HG03196 (cell line): Measurements from ENCODE around the gene DDX55.
A peak's percentile ranks its signal among the peaks of the same experiment; 100 is the strongest.
"Not testable (repeated sequence)": the region's sequence is repeated elsewhere in the genome, so short reads cannot be mapped to it uniquely, and the experiment has no call there.

Source experiments
- ATAC-seq: cut with Tn5 transposase; IDR thresholded peaks from one replicate; pipeline ENCODE4 v1.9.1; 2021; ENCODE audit not compliant: unreplicated experiment

DDX55 gene, protein sequence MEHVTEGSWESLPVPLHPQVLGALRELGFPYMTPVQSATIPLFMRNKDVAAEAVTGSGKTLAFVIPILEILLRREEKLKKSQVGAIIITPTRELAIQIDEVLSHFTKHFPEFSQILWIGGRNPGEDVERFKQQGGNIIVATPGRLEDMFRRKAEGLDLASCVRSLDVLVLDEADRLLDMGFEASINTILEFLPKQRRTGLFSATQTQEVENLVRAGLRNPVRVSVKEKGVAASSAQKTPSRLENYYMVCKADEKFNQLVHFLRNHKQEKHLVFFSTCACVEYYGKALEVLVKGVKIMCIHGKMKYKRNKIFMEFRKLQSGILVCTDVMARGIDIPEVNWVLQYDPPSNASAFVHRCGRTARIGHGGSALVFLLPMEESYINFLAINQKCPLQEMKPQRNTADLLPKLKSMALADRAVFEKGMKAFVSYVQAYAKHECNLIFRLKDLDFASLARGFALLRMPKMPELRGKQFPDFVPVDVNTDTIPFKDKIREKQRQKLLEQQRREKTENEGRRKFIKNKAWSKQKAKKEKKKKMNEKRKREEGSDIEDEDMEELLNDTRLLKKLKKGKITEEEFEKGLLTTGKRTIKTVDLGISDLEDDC

DNA sequence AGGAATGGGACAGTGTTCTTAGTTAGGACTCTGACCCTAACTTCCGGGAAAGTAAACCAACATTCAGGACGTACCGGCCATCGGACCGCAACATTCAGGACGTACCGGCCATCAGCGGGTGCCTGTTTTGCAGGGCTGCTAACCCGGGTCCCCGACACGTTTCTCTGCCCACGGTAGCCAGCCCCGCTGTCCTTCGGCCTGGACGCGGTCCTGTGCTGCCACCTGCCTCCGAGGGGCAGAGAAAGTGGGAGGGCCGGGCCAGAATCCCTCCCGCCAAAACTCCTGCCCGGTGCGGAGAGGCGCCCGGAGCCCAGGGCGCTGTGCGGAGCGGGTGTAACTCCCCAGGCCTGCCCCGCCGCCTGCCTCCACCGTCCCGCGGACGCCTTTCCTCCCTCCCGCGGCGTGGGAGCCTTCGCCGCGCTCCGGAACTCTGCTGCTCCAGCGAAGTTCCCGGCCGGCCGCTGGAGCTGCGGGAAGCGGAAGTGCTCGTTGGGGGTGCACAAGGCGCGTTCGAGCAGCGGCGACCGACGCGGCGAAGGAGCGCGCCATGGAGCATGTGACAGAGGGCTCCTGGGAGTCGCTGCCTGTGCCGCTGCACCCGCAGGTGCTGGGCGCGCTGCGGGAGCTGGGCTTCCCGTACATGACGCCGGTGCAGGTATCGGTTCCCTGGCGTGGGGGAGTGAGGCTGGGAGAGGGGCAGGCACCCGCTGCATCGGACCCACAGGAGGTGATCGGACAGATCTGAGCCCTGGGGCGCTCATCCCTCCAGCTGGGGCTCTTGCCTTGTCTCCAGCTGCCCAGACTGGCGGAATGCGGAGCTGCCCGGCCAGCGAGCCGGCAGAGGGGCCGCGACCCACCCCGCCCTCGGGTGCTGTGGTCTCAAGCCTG, at the start of gene DDX55:
DDX55 (plus strand) TSS at position 498 of the 888 bp plus-strand sequence; CDS start at position 548, 50 bp downstream.
- peak; percentile 78 for ATAC-seq

DNA sequence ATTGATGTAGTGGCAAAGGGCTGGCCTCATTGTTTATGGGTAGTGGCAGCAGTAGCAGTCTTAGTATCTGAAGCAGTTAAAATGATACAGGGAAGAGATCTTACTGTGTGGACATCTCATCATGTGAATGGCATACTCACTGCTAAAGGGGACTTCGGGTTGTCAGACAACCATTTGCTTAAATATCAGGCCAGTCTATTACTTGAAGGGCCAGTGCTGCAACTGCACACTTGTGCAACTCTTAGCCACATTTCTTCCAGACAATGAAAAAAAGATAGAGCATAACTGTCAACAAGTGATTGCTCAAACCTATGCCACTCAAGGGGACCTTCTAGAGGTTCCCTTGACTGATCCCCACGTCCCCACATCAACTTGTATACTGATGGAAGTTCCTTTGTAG, 47.8 kb upstream of the DDX55 start:
- not testable (repeated sequence) for ATAC-seq

DNA sequence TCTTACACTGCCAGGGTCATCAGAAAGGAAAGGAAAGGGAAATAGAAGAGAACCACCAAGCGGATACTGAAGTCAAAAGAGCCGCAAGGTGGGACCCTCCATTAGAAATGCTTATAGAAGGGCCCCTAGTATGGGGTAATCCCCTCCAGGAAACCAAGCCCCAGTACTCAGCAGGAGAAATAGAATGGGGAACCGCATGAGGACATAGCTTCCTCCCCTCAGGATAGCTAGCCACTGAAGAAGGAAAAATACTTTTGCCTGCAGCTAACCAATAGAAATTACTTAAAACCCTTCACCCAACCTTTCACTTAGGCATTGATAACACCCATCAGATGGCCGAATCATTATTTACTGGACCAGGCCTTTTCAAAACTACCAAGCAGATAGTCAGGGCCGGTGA, 47.1 kb upstream of the DDX55 start:
- not testable (repeated sequence) for ATAC-seq

DNA sequence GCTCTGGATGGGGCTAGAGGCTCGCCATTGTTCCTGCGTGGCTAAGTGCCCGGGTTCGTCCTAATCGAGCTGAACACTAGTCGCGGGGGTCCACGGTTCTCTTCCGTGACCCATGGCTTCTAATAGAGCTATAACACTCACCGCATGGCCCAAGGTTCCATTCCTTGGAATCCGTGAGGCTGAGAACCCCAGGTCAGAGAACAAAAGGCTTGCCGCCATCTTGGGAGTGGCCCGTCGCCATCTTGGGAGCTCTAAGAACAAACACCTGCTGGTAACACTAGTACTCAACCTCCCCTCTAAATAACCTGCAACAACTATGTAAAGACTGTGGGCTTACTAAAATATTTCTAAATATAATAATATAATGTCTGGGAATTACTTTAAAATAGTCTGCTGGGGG, 43.4 kb upstream of the DDX55 start:
- not testable (repeated sequence) for ATAC-seq

DNA sequence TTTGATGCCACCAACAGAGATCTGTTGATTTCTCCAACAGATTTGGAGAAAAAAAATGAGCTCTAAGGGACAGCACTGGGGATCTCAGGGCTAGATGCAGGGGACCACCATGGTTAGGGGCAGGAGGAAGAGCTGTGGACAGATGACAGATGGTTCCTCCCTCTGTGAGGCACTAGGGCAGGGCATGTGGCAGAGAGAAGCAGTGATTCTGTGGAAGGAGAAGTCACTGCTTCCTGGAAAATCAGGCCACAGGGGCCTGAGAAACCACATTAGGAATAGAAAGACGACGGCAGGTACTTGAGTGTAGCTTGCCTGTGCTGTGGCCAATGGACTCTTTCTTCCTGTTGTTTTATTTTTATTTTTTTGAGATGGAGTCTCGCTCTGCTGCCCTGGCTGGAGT, 42.4 kb upstream of the DDX55 start:
- ATAC-seq, result no peak

DNA sequence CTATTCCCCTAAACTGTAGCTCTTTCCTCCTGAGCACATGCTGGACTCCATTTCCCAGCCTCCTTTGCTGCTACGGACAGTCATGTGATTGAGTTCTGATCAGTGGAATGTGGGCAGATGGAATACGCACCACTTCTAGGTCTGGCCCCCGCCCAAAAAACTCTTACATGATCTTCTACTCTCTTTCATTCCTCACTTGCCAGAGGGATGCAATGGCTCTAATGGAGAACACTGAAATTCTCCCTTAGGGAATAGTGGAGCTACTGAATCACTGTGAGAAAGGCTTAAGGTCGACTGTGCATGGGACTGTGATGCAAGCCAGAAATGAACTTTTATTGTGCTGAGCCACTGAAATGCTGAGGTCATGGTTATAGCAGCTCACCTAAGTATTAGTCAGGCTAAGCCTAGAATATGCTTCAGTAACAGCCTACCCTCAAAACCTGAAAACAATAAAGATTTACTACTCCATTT, 30.5 kb upstream of the DDX55 start:
- no peak for ATAC-seq

DNA sequence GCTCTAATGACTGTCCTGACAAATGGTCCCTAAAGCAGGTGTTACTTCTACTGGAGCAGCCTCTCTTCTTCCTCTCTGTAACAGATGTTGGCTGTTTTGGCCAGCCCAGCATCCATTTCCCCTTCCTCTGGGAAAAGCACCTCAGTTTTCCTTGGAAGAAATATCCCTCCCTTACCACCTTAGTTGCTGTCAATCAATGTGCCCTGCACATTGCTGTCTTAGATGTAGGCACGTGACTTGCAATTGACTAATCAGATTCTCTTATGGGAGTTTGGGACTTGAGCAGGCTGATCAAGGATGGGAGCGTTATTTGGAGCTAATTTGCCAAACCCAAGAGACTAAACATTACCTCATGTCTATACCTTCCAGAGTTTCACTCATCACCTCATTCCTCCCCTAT, 29.5 kb upstream of the DDX55 start:
- no peak for ATAC-seq

DNA sequence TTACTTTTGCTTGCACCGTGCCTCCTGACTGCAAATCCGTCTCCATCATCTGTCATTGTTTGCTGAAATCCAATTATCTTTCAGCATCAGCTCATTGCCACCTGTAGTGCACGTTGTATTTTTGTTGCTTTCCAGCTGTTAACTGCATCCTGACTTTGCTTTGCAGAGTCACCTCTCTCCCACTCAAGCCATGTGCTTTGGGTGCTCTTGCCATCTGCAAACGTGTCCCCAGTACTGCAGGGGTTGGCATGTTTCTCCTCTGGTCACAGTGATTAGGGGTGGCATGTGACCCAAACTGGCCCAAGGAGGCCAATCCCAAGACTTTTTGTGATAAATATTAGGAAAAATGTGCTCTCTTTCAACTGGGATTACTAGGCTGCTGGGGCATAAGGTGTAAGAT, 28.0 kb upstream of the DDX55 start:
- no peak for ATAC-seq

DNA sequence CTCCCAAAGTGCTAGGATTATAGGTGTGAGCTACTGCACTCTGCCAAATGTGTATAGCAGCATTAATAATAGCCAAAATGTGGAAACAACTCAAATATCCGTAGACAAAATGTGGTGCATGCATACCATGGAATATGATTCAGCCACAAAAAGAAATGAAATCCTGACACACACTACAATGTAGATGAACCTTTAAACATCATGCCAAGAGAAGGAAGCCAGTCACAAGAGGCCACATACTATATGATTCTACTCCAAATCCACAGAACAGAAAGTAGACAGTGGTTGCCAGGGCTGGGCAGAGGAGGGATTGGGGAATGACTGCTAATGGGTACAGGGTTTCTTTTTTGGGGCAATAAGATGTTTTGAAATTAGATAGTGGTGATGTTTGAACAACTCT, 25.3 kb upstream of the DDX55 start:
- ATAC-seq, result no peak

DNA sequence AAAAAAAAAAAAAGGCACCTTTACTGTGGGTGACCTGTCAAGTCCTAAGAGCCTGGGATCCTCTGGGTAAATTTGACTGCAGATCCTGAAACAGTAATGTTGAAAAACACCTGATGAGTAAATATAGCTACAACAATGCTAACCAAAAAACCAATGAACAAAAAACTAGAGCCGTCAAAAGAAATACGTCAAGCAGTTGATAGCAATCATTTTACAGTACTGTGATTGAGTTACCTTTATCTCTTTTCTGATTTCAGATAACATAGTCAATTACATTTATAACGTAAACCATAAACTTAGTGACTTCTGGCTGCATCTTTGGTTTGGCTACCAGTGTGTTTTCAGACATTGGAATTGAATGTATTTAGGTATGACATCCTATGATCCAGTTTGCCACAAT, 23.7 kb upstream of the DDX55 start:
- no peak for ATAC-seq

DNA sequence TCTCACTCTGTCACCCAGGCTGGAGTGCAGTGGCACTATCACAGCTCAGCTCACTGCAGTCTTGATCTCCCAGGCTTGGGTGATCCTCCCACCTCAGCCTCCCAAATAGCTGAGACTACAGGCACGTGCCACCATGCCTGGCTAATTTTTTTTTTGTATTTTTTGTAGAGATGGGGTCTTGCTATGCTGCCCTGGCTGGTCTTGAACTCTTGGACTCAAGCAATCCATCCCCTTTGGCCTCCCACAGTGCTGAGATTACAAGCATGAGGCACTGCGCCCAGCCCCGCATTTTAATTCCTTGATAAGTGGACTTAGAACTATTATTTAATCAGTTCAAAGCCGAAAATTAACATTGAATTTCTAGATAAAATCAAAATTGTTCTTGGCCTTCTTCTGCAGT, 23.1 kb upstream of the DDX55 start:
- not testable (repeated sequence) for ATAC-seq

DNA sequence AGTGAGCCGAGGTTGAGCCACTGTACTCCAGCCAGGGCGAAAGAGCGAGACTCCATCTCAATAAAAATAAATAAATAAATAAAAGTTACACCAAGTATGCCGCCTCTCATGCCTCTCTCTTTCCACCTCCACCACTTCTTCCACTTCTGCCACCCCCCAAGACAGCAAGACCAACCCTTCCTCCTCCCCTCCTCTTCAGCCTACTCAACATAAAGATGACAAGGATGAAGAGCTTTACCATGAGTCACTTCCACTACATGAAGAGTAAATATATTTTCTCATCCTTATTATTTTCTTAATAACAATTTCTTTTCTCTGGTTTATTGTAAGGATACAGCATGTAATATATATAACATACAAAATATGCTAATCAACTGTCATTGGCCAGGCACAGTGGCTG, 21.1 kb upstream of the DDX55 start:
- no peak for ATAC-seq

DNA sequence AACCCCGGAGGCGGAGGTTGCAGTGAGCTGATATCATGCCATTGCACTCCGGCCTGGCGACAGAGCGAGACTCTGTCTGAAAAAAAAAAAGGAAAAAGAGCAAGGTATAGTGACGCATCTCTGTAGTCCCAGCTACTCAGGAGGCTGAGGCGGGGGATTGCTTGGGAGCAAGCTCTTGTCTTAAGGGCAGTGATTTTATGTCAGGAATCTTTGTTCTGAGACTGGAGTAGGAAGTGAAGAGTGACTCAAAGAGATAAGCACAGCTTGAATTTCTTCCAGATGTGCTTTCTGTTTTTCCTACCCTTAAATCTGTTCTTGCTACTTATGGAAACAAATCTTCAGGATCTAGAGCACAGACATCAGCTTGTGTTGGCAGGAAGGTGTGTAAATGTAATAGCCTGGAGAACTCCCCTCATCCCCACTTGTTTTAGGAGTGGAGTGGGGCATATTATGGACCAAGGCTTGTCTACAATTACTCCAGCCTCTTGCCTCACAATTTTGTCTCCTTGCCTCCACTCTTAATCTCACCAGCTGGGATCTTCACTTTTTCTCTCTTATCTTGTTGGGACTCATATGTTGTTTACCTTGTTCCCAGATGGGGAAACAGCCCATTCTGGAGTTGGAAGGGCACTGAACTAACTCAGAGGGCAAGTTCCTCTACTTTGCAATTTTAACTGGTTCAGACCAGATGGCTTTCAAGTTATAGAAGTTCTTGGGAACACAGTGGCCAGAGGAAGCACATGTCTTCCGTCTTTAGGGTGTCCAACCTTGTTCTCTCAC, 10.0 kb upstream of the DDX55 start:
- ATAC-seq, result no peak

DNA sequence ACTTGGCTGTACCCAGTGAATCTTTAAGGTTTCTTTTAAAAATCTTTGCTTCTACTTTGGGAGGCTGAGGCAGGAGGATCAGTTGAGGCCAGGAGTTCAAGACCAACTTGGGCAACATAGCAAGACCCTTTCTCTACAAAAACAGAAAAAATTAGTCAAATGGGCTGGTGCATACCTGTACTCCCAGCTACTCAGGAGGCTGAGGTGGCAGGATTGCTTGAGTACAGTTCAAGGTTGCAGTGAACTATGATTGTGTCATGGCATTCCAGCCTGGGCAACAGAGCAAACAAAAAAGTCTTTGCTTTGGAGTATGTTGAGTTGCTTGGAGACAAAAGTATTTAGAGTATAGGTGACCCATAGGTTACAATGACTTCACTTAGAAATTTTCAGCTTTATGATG, 6.2 kb upstream of the DDX55 start:
- no peak for ATAC-seq

DNA sequence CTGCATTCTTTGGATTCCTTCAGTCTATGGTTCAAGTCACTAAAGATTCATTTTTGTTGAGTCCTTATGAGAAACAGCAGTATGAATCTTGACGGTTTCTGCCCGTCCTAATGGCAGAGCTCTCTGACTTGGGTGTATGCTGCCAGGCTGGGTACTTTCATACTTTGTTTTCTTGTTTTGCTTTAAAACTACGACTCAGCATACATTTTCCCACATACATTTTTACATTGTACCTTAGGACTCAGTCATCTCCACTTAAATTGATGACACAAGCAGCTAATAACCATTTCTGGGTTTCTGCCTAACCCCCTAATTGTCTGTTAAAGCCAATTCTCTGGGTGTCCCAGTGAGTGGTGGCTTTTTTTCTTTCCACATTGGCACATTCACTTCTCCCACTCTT, 4.8 kb upstream of the DDX55 start:
- ATAC-seq, result no peak

DNA sequence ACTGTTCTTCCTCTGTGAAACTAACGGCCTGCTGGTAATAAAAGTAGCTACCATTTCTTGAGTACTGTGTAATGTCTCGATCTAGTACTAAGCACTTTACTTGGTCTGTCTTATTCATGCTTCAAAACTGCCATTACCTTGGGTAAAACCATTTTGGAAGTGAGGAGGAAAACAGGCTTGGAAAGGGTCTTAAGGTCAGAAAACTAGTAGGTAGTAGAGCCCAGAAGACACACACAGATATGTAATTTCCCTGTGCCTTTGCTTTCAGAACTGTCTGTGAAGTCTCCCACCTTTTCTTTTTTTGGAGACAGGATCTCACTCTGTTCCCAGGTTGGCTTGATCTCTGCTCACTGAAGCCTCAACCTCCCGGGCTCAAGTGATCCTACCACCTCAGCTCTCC, 3.4 kb upstream of the DDX55 start:
- no peak for ATAC-seq

DNA sequence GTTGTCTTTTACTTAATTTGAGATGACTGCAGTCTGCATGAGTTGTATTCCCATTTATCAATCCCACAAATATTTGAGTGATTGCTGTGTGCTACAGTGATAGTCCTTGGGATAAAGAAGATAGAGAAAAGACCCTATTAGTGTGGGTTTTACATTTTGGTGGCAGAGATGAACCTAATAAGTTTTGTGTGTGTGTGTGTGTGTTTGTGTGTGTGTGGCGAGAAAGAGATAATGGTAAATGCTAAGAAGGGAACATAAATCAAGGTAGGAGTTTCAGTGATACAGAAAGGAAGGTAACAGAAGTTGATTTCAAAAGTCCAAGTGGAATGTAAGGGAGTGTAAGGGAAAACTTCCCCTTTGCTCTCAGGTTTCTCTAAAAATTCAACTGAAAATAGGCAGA, 2.6 kb upstream of the DDX55 start:
- no peak for ATAC-seq

DNA sequence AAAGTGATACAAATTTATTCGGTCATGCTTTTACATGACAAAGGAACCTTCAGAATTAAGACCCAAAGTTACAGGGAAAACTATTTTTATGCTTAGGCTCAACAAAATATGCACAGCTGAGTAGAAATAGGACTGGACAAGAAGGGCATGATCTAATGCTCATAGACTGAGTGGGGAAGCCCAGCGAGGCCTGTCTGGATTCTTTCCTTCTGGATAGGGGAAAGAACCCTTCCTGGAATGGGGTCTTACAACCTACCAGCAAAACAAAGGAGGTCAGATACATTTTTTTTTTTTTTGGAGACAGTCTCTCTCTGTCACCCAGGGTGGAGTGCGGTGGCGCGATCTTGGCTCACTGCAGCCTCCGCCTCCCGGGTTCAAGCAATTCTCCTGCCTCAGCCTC, 2.2 kb upstream of the DDX55 start:
- no peak for ATAC-seq

DNA sequence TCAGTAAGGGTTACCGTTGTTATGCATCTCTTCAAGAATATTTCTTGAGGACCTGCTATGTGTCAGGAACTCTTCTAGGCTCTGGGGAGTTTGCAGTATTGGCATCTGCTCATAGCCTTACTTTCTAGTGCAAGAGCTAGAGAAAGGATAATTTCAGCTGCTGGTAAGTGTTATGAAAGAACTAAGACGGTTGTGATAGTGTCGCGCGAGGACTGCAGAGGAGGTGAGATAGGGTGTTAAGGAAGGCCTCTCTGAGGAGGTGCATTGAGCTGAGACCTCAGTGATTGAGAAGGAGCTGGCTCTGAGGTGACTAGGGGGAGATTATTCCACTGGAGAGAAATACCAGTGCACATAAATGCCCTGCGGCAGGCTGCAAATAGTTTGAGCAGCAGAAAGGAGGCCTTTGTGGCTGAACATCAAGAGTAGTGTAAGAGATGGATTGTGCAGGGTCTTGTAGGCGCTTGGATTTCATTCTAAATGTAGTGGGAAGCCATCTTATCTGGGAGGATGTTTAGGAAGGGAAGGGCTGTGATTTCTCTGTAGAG, 824 bp downstream of the DDX55 start:
- peak; percentile 14 for ATAC-seq

DNA sequence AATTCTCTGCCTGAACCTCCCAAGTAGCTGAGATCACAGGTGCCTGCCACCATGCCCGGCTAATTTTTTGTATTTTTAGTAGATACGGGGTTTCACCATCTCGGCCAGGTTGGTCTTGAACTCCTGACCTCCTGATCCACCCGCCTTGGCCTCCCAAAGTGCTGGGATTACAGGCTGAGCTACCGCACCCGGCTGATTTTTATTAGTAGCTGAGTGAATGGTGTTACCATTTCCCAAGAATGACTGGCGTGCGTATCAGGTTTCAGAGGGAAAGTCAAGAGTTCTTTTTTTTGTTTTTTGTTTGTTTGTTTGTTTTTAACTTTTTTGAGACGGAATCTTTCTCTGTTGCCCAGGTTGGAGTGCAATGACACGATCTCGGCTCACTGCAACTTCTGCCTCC, 1.6 kb downstream of the DDX55 start:
- ATAC-seq, result not testable (repeated sequence)

DNA sequence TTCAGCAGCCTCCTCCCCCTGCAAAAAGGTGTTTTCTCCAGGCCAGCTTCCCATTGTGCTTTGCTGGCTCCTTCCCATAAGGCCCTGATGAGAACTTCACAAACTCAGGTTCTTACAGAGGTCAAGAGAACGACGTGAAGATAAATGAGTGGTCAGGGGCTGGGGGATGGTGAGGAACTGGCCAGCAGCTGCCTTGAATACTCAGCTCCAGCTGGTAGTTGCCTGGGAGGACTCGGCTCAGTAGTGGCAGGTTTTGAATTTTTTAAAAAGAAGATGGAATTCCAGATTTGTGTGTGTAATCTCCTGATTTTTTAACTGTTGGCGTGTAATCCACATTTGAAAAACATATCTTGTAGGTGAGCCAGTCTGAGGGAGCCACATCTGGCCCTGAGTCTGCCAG, 5.9 kb downstream of the DDX55 start:
- no peak for ATAC-seq
